ENCODE measurements around the gene SCD5. TPM values are rescaled to one million over a fixed set of nuclear protein-coding genes. Genes with fewer than 3 reads are reported as not detected.

SCD5 gene
- total RNA-seq, 1 donor from 2014 or later, result 17.9 TPM

DNA sequence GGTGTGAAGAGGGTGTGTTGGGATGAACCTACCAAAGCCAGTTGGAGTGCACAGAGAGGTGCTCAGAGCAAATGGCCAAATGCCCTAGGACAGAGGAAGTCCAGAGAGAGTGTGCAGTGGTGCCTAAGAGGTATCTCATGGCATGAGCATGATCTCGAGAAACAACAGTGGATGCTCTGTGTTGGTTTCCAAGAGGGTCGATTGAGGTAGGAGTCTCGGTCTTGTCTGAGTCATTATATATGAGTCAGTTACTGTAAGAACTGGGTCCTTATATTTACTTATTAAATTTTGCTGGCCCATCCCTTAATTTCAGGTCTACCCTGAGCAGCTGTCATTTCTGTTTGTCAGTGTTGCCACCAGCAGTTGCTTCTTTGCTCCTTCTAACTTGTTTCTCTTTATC, 150.2 kb downstream of the SCD5 start:
- no peak for DNase-seq (ENCODE audit: low read depth)
- Histone ChIP-seq H3K36me3 (ENCODE audit: control insufficient read depth, insufficient read depth, low read length) (no peaks in the 10 kb centered on the region), H3K4me3 (ENCODE audit: low read depth, low read length) (no peak overlapping the region), H3K27me3 (ENCODE audit: control insufficient read depth, insufficient read depth, low read length) (no peaks in the 10 kb centered on the region)
- TF ChIP-seq, protein P1, sequence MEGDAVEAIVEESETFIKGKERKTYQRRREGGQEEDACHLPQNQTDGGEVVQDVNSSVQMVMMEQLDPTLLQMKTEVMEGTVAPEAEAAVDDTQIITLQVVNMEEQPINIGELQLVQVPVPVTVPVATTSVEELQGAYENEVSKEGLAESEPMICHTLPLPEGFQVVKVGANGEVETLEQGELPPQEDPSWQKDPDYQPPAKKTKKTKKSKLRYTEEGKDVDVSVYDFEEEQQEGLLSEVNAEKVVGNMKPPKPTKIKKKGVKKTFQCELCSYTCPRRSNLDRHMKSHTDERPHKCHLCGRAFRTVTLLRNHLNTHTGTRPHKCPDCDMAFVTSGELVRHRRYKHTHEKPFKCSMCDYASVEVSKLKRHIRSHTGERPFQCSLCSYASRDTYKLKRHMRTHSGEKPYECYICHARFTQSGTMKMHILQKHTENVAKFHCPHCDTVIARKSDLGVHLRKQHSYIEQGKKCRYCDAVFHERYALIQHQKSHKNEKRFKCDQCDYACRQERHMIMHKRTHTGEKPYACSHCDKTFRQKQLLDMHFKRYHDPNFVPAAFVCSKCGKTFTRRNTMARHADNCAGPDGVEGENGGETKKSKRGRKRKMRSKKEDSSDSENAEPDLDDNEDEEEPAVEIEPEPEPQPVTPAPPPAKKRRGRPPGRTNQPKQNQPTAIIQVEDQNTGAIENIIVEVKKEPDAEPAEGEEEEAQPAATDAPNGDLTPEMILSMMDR (IDR thresholded peaks at IDR 0.05; ENCODE audit: insufficient read depth, low read length, poor library complexity, severe bottlenecking), result no peak

DNA sequence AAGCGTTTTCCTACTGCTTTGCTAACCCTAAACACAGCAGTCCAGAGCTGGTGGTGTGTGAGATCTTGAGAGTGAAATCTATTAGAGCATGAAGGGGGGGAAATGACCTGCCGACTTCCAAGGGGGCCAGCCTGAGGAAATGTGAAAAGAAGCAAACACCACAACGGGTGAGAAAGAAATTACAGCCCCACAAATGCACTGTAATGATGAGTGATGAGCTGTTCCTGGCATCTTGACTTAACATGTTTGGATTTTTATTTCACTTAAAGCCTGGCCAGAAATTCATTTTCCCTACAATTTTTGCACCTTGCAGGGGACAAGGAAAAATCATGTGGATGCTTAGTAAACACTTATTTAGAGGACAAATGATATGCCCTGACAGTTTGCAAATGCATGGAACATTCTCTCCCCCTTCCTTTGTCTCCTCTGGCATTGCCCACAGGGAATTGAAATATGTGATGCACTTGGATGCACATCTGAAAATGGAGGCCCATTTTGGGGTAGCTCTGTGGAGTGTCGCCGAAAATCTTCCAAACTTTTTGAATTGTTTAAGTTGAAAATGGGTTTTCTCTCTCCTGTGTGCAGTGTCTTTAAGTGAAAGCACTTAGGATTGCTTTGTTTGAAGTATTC, 152.5 kb downstream of the SCD5 start:
- no peak for DNase-seq (ENCODE audit: low read depth)
- H3K27me3 ChIP-seq (ENCODE audit: control insufficient read depth, insufficient read depth, low read length), result no peaks in the 10 kb centered on the region
- H3K4me3 ChIP-seq (ENCODE audit: low read depth, low read length), result no peak overlapping the region
- TF ChIP-seq, protein P1 (IDR thresholded peaks at IDR 0.05; ENCODE audit: insufficient read depth, low read length, poor library complexity, severe bottlenecking), result no peak
- H3K36me3 ChIP-seq (ENCODE audit: control insufficient read depth, insufficient read depth, low read length), result no peaks in the 10 kb centered on the region

DNA sequence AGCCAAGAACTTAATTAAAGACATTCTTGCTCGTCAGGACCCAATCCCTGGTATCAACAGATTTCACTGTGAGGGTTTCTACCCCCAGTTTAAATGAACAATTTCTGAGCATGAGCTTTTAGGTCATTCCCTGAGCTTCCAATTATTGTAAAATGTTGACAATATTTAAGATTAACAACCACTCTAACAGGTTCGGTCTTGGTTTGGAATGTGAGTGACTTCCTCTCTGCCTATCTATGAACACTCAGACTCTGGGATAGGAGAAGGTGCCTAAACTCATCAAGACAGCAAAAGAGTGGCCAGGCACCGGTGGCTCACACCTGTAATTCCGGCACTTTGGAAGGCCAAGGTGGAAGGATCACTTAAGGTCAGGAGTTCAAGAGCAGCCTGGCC, 153.9 kb downstream of the SCD5 start:
- Histone ChIP-seq H3K4me3 (ENCODE audit: low read depth, low read length) (no peak overlapping the region), H3K36me3 (ENCODE audit: control insufficient read depth, insufficient read depth, low read length) (no peaks in the 10 kb centered on the region), H3K27me3 (ENCODE audit: control insufficient read depth, insufficient read depth, low read length) (no peaks in the 10 kb centered on the region)
- TF ChIP-seq, protein P1 (IDR thresholded peaks at IDR 0.05; ENCODE audit: insufficient read depth, low read length, poor library complexity, severe bottlenecking), result no peak
- DNase-seq (ENCODE audit: low read depth), result no peak

DNA sequence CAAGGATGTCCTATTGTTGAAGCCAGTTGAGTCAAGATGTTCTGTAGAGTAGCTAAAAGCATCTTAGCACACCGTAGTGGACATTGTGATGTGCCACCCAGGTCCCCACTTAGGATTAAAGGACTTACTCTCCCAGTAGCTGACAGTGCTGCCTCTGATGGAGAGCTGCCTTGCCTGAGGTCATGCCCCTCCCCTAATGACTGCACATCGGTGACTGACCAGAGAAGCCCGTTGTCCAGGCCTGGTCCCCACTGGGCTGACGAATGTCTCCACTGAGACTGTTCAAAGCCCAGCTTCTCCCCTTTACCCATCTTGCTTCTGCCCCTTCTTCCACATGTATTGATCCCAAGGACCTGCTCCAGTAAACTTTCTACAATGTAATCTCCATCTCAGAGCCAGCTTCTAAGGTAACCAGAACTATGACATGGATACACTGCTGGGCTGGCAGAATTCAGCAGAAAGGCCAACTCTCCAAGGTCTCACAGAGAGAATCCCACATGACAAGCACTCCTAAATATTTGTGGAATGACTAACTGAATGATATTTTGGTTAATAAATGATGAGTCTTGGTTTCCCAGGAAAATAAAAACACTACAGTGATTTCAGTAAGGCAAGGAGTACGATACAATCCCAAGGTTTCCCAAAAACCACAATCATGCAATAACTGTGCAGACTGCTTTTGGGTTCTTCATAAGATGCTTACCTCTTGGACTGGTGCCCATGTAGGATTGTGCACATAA, 154.4 kb downstream of the SCD5 start:
- TF ChIP-seq, protein P1 (IDR thresholded peaks at IDR 0.05; ENCODE audit: insufficient read depth, low read length, poor library complexity, severe bottlenecking), result no peak
- peak; percentile 74 for DNase-seq (ENCODE audit: low read depth)
- H3K36me3 ChIP-seq (ENCODE audit: control insufficient read depth, insufficient read depth, low read length), result no peaks in the 10 kb centered on the region
- no peak overlapping the region for H3K4me3 ChIP-seq (ENCODE audit: low read depth, low read length)
- H3K27me3 ChIP-seq (ENCODE audit: control insufficient read depth, insufficient read depth, low read length), result no peaks in the 10 kb centered on the region

DNA sequence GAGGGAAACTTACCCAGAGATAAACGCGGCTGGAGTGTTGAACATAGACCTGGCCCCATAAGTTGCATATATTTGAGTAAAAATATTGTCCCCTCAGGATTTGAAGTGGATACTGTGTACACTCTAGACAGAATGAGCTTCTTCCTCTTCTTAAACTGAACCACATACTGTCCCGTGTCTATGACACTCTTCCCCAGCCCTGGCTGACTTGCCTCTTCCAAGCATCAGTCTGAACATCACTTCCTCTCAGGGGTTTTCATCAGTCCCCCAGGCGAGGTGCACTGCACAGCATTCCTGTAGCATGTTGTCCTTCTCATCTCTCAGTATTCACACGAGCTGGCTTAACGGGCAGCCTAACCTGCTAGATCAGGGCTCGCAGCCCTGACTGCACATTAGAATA, 156.3 kb downstream of the SCD5 start:
- H3K27me3 ChIP-seq (ENCODE audit: control insufficient read depth, insufficient read depth, low read length), result no peaks in the 10 kb centered on the region
- H3K4me3 ChIP-seq (ENCODE audit: low read depth, low read length), result no peak overlapping the region
- TF ChIP-seq, protein P1 (IDR thresholded peaks at IDR 0.05; ENCODE audit: insufficient read depth, low read length, poor library complexity, severe bottlenecking), result no peak
- no peak for DNase-seq (ENCODE audit: low read depth)
- H3K36me3 ChIP-seq (ENCODE audit: control insufficient read depth, insufficient read depth, low read length), result no peaks in the 10 kb centered on the region

Data from kidney epithelial cell (primary cell).